Measurements from ENCODE around the gene NFKBIA. TPM values are rescaled to one million over a fixed set of nuclear protein-coding genes. Genes with fewer than 3 reads are reported as not detected.

Gene NFKBIA
- total RNA-seq, 3 donors from 2014 or later = 134 to 180 (median 153) TPM

DNA sequence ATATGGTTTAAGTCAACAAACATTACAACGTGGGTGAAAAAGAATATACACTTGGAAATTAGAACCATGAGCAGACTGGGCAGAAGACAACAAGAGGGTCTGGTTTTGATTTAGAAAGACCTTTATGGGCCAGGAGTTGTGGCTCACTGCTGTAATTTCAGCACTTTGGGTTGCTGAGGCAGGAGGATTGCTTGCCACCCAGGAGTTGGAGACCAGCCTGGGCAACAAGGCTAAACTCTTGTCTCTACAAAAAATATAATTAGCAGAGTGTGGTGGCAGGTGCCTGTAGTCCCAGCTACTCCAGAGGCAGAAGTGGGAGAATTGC is 2.7 kb upstream of the NFKBIA start:
- intact Hi-C loops (cut with DNase I, micrococcal nuclease) = loop anchor here (5.0 to 10.0 kb wide), 3 partner anchors 72 to 185 kb away; no protein-coding TSS in a partner anchor
- Histone ChIP-seq H3K36me3 (ENCODE audit: low read depth) (no peaks in the 10 kb centered on the region), H3K4me1 (ENCODE audit: low read depth) (peaks cover 19% of the 10 kb centered on the region), H3K4me3 (no peak overlapping the region), H3K9me3 (no peaks in the 10 kb centered on the region)
- ATAC-seq = no peak
- no peak for DNase-seq
- TF ChIP-seq, protein P1, sequence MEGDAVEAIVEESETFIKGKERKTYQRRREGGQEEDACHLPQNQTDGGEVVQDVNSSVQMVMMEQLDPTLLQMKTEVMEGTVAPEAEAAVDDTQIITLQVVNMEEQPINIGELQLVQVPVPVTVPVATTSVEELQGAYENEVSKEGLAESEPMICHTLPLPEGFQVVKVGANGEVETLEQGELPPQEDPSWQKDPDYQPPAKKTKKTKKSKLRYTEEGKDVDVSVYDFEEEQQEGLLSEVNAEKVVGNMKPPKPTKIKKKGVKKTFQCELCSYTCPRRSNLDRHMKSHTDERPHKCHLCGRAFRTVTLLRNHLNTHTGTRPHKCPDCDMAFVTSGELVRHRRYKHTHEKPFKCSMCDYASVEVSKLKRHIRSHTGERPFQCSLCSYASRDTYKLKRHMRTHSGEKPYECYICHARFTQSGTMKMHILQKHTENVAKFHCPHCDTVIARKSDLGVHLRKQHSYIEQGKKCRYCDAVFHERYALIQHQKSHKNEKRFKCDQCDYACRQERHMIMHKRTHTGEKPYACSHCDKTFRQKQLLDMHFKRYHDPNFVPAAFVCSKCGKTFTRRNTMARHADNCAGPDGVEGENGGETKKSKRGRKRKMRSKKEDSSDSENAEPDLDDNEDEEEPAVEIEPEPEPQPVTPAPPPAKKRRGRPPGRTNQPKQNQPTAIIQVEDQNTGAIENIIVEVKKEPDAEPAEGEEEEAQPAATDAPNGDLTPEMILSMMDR (IDR thresholded peaks at IDR 0.05) = no peak

DNA sequence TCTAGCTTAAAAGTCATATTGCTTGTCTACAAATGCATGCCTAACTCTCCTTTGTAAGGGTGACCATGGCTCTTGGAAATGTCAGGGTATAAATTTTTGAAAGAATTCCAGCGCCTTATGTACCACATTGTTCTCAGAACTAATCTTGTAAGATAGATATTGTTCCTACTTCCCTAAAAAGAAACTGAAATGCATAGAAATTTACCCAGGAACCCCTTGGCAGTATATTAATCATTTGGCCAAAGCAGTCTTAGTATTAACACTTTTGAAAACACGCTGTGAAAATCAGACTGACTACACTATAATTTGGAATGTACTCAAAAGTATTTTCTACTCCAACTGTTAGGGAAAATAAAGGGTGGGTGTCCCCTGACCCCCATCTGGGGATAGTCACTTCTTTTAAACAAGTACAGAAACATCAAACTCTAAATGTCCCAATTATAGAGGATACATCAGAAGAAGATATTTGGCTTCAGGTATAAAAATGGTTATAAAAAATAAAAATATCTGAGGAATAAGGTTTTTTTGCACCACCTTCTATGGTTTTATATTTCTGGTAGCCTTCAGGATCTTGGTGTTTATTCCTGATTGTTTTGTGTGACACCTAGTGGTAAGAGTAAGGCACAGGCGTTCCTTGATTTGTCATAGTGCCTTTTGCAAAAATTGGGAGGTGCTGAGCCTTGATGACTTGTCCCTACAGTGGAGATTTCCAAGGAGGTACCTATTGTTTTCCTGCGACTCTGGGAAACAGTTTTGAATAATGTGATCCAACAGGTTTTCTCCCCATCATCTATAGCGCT is 2.2 kb upstream of the NFKBIA start:
- TF ChIP-seq, protein P1 (IDR thresholded peaks at IDR 0.05) = peak; percentile 80
- intact Hi-C loops (cut with DNase I, micrococcal nuclease) = loop anchor here (5.0 to 10.0 kb wide), 3 partner anchors 72 to 184 kb away; no protein-coding TSS in a partner anchor
- H3K4me1 ChIP-seq (ENCODE audit: low read depth) = peaks cover 24% of the 10 kb centered on the region
- H3K36me3 ChIP-seq (ENCODE audit: low read depth) = no peaks in the 10 kb centered on the region
- H3K9me3 ChIP-seq = no peaks in the 10 kb centered on the region
- DNase-seq (peak in 1 of 3 donors; percentile 51), ATAC-seq (no peak)
- no peak overlapping the region for H3K4me3 ChIP-seq

DNA sequence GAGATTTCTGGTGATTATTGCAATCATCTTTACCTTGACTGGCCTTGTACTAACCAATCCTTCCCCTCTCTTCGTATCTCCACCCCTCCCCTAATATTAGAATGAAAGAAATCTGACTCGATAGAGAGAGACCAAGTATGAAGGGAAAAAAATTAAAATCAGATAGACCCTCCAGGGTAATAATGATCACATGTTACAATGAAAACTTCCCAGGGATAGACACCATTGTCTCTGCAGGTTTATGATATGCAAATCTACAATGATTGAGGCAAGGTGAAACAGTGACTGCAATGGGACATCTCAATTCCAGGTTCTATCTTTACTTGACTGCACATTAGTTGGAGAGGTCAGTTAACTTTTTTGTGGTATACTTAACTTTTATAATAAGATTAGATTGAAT is 1.5 kb upstream of the NFKBIA start:
- peaks cover 29% of the 10 kb centered on the region for H3K4me1 ChIP-seq (ENCODE audit: low read depth)
- H3K9me3 ChIP-seq = no peaks in the 10 kb centered on the region
- DNase-seq (no peak), ATAC-seq (no peak)
- H3K36me3 ChIP-seq (ENCODE audit: low read depth) = peaks cover under 1% of the 10 kb centered on the region
- H3K4me3 ChIP-seq = no peak overlapping the region
- TF ChIP-seq, protein P1 (IDR thresholded peaks at IDR 0.05) = no peak
- intact Hi-C loops (cut with DNase I, micrococcal nuclease) = loop anchor here (5.0 to 10.0 kb wide), 3 partner anchors 71 to 184 kb away; no protein-coding TSS in a partner anchor

DNA sequence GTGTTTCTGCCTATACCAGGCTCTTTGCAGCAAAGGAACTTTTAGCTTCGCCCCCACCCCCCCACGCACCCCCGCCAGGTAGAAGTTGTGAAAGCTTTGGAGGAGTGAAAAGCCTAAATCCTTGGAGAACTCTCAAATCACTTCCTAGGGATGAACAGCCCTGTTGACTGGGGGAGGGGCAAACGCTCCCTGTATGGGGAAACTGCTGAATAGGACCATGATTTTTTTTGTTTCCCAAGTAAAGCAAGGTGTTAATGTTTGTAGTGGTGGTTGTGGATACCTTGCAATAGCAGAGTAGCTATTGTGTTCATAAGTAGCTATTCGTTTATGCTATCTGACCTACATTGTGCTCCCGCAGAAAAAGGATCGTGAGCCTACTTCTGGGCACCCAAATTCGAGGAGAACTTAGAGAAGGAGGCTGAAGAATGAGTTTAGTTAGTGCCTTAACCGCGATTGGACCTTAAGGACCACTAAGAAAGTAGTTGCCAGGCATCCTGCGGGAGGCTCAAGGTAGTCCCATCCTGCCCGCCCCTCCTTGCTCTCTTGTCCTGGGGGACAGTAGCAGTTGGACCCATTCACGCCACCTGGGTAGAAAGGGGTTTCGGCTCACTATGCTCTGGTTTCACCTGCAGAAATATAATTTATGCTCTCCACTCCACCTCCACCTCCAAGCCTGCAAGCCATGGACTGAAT is 901 bp upstream of the NFKBIA start:
- H3K4me1 ChIP-seq (ENCODE audit: low read depth) = peaks cover 35% of the 10 kb centered on the region
- intact Hi-C loops (cut with DNase I, micrococcal nuclease) = loop anchor here (5.0 to 10.0 kb wide), 3 partner anchors 71 to 183 kb away; no protein-coding TSS in a partner anchor
- no peak for ATAC-seq
- peaks cover 6% of the 10 kb centered on the region for H3K36me3 ChIP-seq (ENCODE audit: low read depth)
- peak overlapping the region; percentile 16 for H3K4me3 ChIP-seq
- DNase-seq = peak in 1 of 3 donors; percentile 68
- TF ChIP-seq, protein P1 (IDR thresholded peaks at IDR 0.05) = no peak
- H3K9me3 ChIP-seq = no peaks in the 10 kb centered on the region

DNA sequence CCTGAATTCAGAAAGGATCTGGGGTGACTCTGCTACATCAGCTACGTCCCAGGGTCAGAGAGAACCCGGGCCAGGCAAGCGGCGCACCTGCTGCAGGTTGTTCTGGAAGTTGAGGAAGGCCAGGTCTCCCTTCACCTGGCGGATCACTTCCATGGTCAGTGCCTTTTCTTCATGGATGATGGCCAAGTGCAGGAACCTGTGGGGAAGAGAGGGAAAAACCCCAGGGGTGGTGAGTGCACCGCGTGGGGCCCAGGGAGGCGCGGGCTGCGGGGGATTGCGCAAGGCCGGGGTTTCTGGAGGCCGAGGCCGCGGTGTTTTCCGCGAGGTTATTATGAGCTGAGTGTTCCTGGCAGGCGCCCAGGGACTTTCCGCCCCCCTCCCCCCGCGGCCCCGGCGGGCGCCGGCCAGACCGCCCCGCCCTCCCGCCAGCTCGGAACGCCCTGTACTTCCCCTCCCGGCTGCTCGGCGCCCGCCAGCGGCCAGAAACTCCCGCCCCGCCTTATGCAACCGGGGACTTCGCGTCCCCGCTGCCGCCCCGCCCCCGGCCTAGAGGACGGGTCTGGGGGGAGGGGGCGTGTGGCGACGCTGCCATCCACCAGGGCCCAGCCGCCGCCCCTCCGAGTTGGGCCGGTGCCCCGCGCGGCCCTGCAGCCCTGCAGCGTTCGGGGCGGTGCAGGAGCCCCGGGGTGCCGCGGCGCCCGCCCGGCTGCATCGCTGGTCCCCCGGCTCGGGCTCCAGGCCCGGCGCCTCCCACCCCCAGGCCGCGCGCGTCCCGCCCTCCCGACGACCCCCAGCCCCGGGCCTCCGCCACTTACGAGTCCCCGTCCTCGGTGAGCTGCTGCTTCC is 723 bp downstream of the NFKBIA start:
- intact Hi-C loops (cut with DNase I, micrococcal nuclease) = loop anchor here (5.0 to 10.0 kb wide), 4 partner anchors 62 to 119 kb away; partner anchors contain the start of gene PSMA6 (in 1 of the 2)
- H3K4me1 ChIP-seq (ENCODE audit: low read depth) = peaks cover 35% of the 10 kb centered on the region
- DNase-seq (peak; percentile 98 to 99 (median 98)), ATAC-seq (peak; percentile 80)
- no peaks in the 10 kb centered on the region for H3K9me3 ChIP-seq
- H3K36me3 ChIP-seq (ENCODE audit: low read depth) = peaks cover 6% of the 10 kb centered on the region
- peak overlapping the region; percentile 91 for H3K4me3 ChIP-seq
- TF ChIP-seq, protein P1 (IDR thresholded peaks at IDR 0.05) = no peak
